HepG2 (cell line): Measurements from ENCODE around the gene VAMP8. TPM values are rescaled to one million over a fixed set of nuclear protein-coding genes. Genes with fewer than 3 reads are reported as not detected.

Experiments used
- ARID3A ChIP-seq: IDR thresholded peaks from 2 replicates; pipeline ENCODE4 v1.6.1; 2012; ENCODE audit warnings: low read depth, low read length, improper control_type of control experiment
- CAMTA2 ChIP-seq: sonication (generic); formaldehyde crosslinking; IDR thresholded peaks from 2 replicates; pipeline ENCODE4 v1.4.0; 2020; ENCODE audit warnings: mild to moderate bottlenecking, missing genetic modification reagents, borderline replicate concordance
- CEBPG ChIP-seq: IDR thresholded peaks from 2 replicates; pipeline ENCODE4 v1.6.1; 2016
- DNMT1 ChIP-seq: sonication (generic); formaldehyde crosslinking; IDR thresholded peaks from 2 replicates; pipeline ENCODE4 v1.5.1; 2020; ENCODE audit warnings: mild to moderate bottlenecking, missing genetic modification reagents
- HOXA3 ChIP-seq: sonication (generic); formaldehyde crosslinking; IDR thresholded peaks from 2 replicates; pipeline ENCODE4 v1.5.0; 2020; ENCODE audit warnings: missing genetic modification reagents
- MTA3 ChIP-seq: sonication (generic); formaldehyde crosslinking; IDR thresholded peaks from 2 replicates; pipeline ENCODE4 v1.4.0; 2020; ENCODE audit warnings: missing genetic modification reagents
- POGK ChIP-seq: sonication (generic); formaldehyde crosslinking; conservative IDR thresholded peaks from 2 replicates; pipeline ENCODE4 v1.8.0; 2022; ENCODE audit warnings: mild to moderate bottlenecking, moderate library complexity, missing genetic modification reagents
- POGZ ChIP-seq: sonication (generic); formaldehyde crosslinking; IDR thresholded peaks from 2 replicates; pipeline ENCODE4 v1.4.0; 2020; ENCODE audit warnings: mild to moderate bottlenecking, missing genetic modification reagents
- PPARG ChIP-seq: conservative IDR thresholded peaks from 2 replicates; pipeline ENCODE4 v1.6.1; 2016; ENCODE audit warnings: missing biosample characterization, missing genetic modification reagents
- REPIN1 ChIP-seq: sonication (generic); formaldehyde crosslinking; IDR thresholded peaks from 2 replicates; pipeline ENCODE4 v1.8.0; 2022; ENCODE audit warnings: missing genetic modification reagents, low read depth, mild to moderate bottlenecking, borderline replicate concordance
- XRCC5 ChIP-seq: fragments of 200-400 bp; formaldehyde crosslinking; optimal IDR thresholded peaks from 2 replicates; pipeline ENCODE3; 2017; ENCODE audit warnings: mild to moderate bottlenecking, low read length
- ZBTB25 ChIP-seq: IDR thresholded peaks from 2 replicates; pipeline ENCODE4 v1.6.1; 2018; ENCODE audit warnings: missing genetic modification reagents
- ZNF326 ChIP-seq: sonication (generic); formaldehyde crosslinking; IDR thresholded peaks from 2 replicates; pipeline ENCODE4 v1.4.0; 2020; ENCODE audit warnings: missing genetic modification reagents, borderline replicate concordance
- ZNF34 ChIP-seq: sonication (generic); formaldehyde crosslinking; IDR thresholded peaks from 2 replicates; pipeline ENCODE4 v1.4.0; 2020; ENCODE audit warnings: mild to moderate bottlenecking, missing genetic modification reagents, borderline replicate concordance
- ZNF430 ChIP-seq: sonication (generic); formaldehyde crosslinking; IDR thresholded peaks from 2 replicates; pipeline ENCODE4 v1.9.0; 2021; ENCODE audit warnings: mild to moderate bottlenecking, missing genetic modification reagents
- ZNF432 ChIP-seq: sonication (generic); formaldehyde crosslinking; IDR thresholded peaks from 2 replicates; pipeline ENCODE4 v1.5.0; 2020; ENCODE audit warnings: missing genetic modification reagents, mild to moderate bottlenecking, borderline replicate concordance
- ZNF510 ChIP-seq: sonication (generic); formaldehyde crosslinking; IDR thresholded peaks from 2 replicates; pipeline ENCODE4 v1.4.0; 2020; ENCODE audit warnings: low read depth, mild to moderate bottlenecking, missing genetic modification reagents
- ZNF574 ChIP-seq: sonication (generic); formaldehyde crosslinking; IDR thresholded peaks from 2 replicates; pipeline ENCODE4 v1.4.0; 2020; ENCODE audit warnings: missing genetic modification reagents
- ZNF597 ChIP-seq: sonication (generic); formaldehyde crosslinking; IDR thresholded peaks from 2 replicates; pipeline ENCODE4 v1.5.0; 2020; ENCODE audit warnings: missing genetic modification reagents
- ZNF709 ChIP-seq: sonication (generic); formaldehyde crosslinking; IDR thresholded peaks from 2 replicates; pipeline ENCODE4 v1.5.0; 2020; ENCODE audit warnings: mild to moderate bottlenecking, missing genetic modification reagents
- ZNF75D ChIP-seq: sonication (generic); formaldehyde crosslinking; IDR thresholded peaks from 2 replicates; pipeline ENCODE4 v1.8.1; 2023; ENCODE audit warnings: missing genetic modification reagents, mild to moderate bottlenecking, borderline replicate concordance
- polyA plus RNA-seq, 8 experiments: library from polyadenylated mRNA; depleted of rRNA in 3 of 8; stranded (reverse) in 7 of 8; unstranded in 1 of 8; fragments of >200 nt; fragmentation: Illumina TruSeq in 4 of 8; extraction: Trizol in 4 of 8; gene quantifications; 2 replicates each; pipeline versions ENCODE4 v1.2.1 to v1.2.3, GENCODE V29; 2011 to 2016; ENCODE audit warnings: low read depth in 4 of 8, missing spikeins in 1 of 8, mixed read lengths in 1 of 8; ENCODE audit not compliant: insufficient read depth in 1 of 8
- total RNA-seq, 5 experiments: library from RNA; depleted of rRNA; stranded (reverse); fragments of >200 nt; fragmentation: Illumina TruSeq; extraction: Trizol; gene quantifications; 2 replicates each; pipeline ENCODE4 v1.2.3, GENCODE V29; 2016; ENCODE audit warnings: low read depth in 1 of 5

VAMP8 gene
- total and polyA plus RNA-seq, 2 of the 13 experiments (the other 11 are each of a cell fraction or from before 2014, with no cell fraction given): 83.3 to 157 TPM

- TF ChIP-seq MTA3 (CRISPR knock-in tag) (no peak), PPARG (CRISPR knock-in tag) (peak; percentile 49; the same call in 1 of the 2 replicates), REPIN1 (CRISPR knock-in tag) (peak; percentile 68; the same call in 1 of the 2 replicates), ZBTB25 (CRISPR knock-in tag) (peak; percentile 73; the same call in 1 of the 2 replicates), ZNF34 (0 out of 2 replicates have a peak, but pooled peaks have one; percentile 11), POGZ (CRISPR knock-in tag) (peak; percentile 45; the same call in 1 of the 2 replicates), HOXA3 (CRISPR knock-in tag) (0 out of 2 replicates have a peak, but pooled peaks have one; percentile 36), ZNF326 (CRISPR knock-in tag) (no peak), ZNF597 (no peak), ZNF709 (CRISPR knock-in tag) (no peak), ZNF75D (CRISPR knock-in tag) (no peak), ZNF430 (CRISPR knock-in tag) (peak; percentile 58; the same call in 1 of the 2 replicates), CAMTA2 (CRISPR knock-in tag) (no peak), ARID3A (no peak), ZNF432 (CRISPR knock-in tag) (no peak), ZNF510 (CRISPR knock-in tag) (0 out of 2 replicates have a peak, but pooled peaks have one; percentile 45), CEBPG (CRISPR knock-in tag) (peak; percentile 13; the same call in 1 of the 2 replicates), ZNF574 (CRISPR knock-in tag) (peak; percentile 72), POGK (no peak), XRCC5 (peak; percentile 45), DNMT1 (CRISPR knock-in tag) (no peak; the same call in 1 of the 2 replicates)
These were observed 12.8 kb downstream of the VAMP8 start (continued) for GRCh38 chr2:85589982-85590791.
